HG02798 (cell line): ENCODE data around the gene RIPPLY3.

ENCODE experiments used
- ATAC-seq: cut with Tn5 transposase; IDR thresholded peaks from one replicate; pipeline ENCODE4 v1.9.1; 2021; ENCODE audit warnings: mild to moderate bottlenecking; ENCODE audit not compliant: unreplicated experiment, poor library complexity

Gene RIPPLY3

GRCh38 chr21:37006486-37007291 is at the start of gene RIPPLY3:
TSS of gene RIPPLY3 (plus strand) at chr21:37006702. CDS start at chr21:37006773, 71 bp downstream.
- ATAC-seq, result no peak

GRCh38 chr21:36959020-36959835 is 47.3 kb upstream of the RIPPLY3 start:
- ATAC-seq, result no peak

GRCh38 chr21:36960676-36961284 is 45.7 kb upstream of the RIPPLY3 start:
- no peak for ATAC-seq

GRCh38 chr21:36962098-36962780 is 44.3 kb upstream of the RIPPLY3 start:
- ATAC-seq, result no peak

GRCh38 chr21:36964398-36964797 is 42.1 kb upstream of the RIPPLY3 start:
- ATAC-seq, result no peak

GRCh38 chr21:36964827-36965719 is 41.4 kb upstream of the RIPPLY3 start:
- ATAC-seq, result no peak

- ATAC-seq, result no peak
These were observed 40.8 kb upstream of the RIPPLY3 start for GRCh38 chr21:36965720-36966065.

GRCh38 chr21:36966066-36966820 is 40.3 kb upstream of the RIPPLY3 start, which contains the start of gene HLCS:
TSS of gene HLCS (minus strand) at chr21:36966669. CDS start at chr21:36966638, 31 bp downstream.
- peak; percentile 87 for ATAC-seq

GRCh38 chr21:36966821-36967768 is 39.4 kb upstream of the RIPPLY3 start:
- peak; percentile 29 for ATAC-seq

- no peak for ATAC-seq
These were observed 38.1 kb upstream of the RIPPLY3 start for GRCh38 chr21:36968414-36968813.

GRCh38 chr21:36968976-36969375 is 37.5 kb upstream of the RIPPLY3 start:
- ATAC-seq, result no peak

- ATAC-seq, result no peak
These were observed 32.3 kb upstream of the RIPPLY3 start for GRCh38 chr21:36973986-36974850.

- ATAC-seq, result no peak
These were observed 31.7 kb upstream of the RIPPLY3 start for GRCh38 chr21:36974851-36975192.

- ATAC-seq, result no peak
These were observed 30.2 kb upstream of the RIPPLY3 start for GRCh38 chr21:36976228-36976861.

GRCh38 chr21:36976882-36977651 is 29.4 kb upstream of the RIPPLY3 start:
- ATAC-seq, result peak; percentile 77
